GM21576 (cell line): ENCODE measurements around the gene SFI1.
"Not testable (repeated sequence)": the region's sequence is repeated elsewhere in the genome, so short reads cannot be mapped to it uniquely, and the experiment has no call there.

Source experiments
- ATAC-seq: cut with Tn5 transposase; IDR thresholded peaks from one replicate; pipeline ENCODE4 v1.9.1; 2021; ENCODE audit warnings: mild to moderate bottlenecking, moderate library complexity; ENCODE audit not compliant: unreplicated experiment

The SFI1 gene

GRCh38 chr22:31630331-31631329 lies 134.3 kb downstream of the SFI1 start:
- ATAC-seq: no peak

- no peak for ATAC-seq
These were observed 135.1 kb downstream of the SFI1 start for GRCh38 chr22:31631436-31631835.

GRCh38 chr22:31635638-31636306 lies 139.4 kb downstream of the SFI1 start:
- ATAC-seq: no peak

GRCh38 chr22:31637447-31637890 lies 141.1 kb downstream of the SFI1 start:
- no peak for ATAC-seq

- ATAC-seq: no peak
These were observed 141.7 kb downstream of the SFI1 start for GRCh38 chr22:31637891-31638618.

GRCh38 chr22:31639436-31640039 lies 143.2 kb downstream of the SFI1 start:
- ATAC-seq: no peak

GRCh38 chr22:31646186-31647019 lies 150.1 kb downstream of the SFI1 start:
- peak; percentile 55 for ATAC-seq

- ATAC-seq: no peak
These were observed 150.7 kb downstream of the SFI1 start for GRCh38 chr22:31647066-31647465.

- ATAC-seq: no peak
These were observed 151.4 kb downstream of the SFI1 start for GRCh38 chr22:31647523-31648320.

- no peak for ATAC-seq
These were observed 154.1 kb downstream of the SFI1 start for GRCh38 chr22:31650391-31650790.

- no peak for ATAC-seq
These were observed 155.3 kb downstream of the SFI1 start for GRCh38 chr22:31651664-31652063.

GRCh38 chr22:31652088-31652487 lies 155.8 kb downstream of the SFI1 start:
- ATAC-seq: no peak

GRCh38 chr22:31652911-31653684 lies 156.8 kb downstream of the SFI1 start:
- ATAC-seq: no peak

- ATAC-seq: no peak
These were observed 157.6 kb downstream of the SFI1 start for GRCh38 chr22:31653944-31654343.

- ATAC-seq: no peak
These were observed 158.1 kb downstream of the SFI1 start for GRCh38 chr22:31654408-31654807.

GRCh38 chr22:31659246-31659645 lies 162.9 kb downstream of the SFI1 start:
- no peak for ATAC-seq

GRCh38 chr22:31660860-31661341 lies 164.6 kb downstream of the SFI1 start:
- not testable (repeated sequence) for ATAC-seq
